T-helper 2 cell treated with Interferon-gamma antibody and Interleukin-4, amounts not matched to agents 5 μg/mL and 100 μg/mL, for 36 hours (primary cell): ENCODE results near the gene DDRGK1.

Source experiments
- DNase-seq: peaks from one replicate; pipeline ENCODE4 v3.0.0; 2021; ENCODE audit warnings: low spot score
- H3K27ac Mint-ChIP-seq: one replicate; pipeline ENCODE4 v1.8.0; 2021; ENCODE audit warnings: mild to moderate bottlenecking, mixed read lengths
- H3K27me3 Mint-ChIP-seq: one replicate; pipeline ENCODE4 v1.8.0; 2021; ENCODE audit warnings: low read depth, mixed read lengths
- H3K36me3 Mint-ChIP-seq: one replicate; pipeline ENCODE4 v1.8.0; 2021; ENCODE audit warnings: low read depth, mixed read lengths
- H3K4me1 Mint-ChIP-seq: one replicate; pipeline ENCODE4 v1.8.0; 2021; ENCODE audit warnings: low read depth, mixed read lengths
- H3K4me3 Mint-ChIP-seq: one replicate; pipeline ENCODE4 v1.8.0; 2022; ENCODE audit warnings: mild to moderate bottlenecking, moderate library complexity, mixed read lengths
- H3K9me3 Mint-ChIP-seq: one replicate; pipeline ENCODE4 v1.8.0; 2021; ENCODE audit warnings: mixed read lengths

DDRGK1 gene

DNA sequence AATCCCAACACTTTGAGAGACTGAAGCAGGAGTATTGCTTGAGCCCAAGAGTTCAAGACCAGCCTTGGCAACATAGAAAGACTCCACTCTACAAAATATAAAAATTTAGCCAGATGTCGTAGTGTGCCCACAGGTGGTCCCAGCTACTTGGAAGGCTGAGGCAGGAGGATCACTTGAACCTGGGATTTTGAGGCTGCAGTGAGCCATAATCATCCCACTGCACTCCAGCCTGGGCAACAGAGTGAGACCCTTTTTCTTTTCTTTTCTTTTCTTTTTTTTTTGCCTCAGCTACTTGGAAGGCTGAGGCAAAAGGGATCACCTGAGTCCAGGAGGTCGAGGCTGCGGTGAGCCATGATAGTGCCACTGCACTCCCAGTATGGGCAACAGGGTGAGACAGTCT, 62.7 kb downstream of the DDRGK1 start:
- Mint-ChIP-seq H3K4me1 (peaks cover 9% of the 10 kb centered on the region), H3K27me3 (no peaks in the 10 kb centered on the region), H3K36me3 (peaks cover 13% of the 10 kb centered on the region), H3K27ac (no peak overlapping the region), H3K4me3 (no peak overlapping the region), H3K9me3 (no peaks in the 10 kb centered on the region)
- no peak for DNase-seq
